A549 (cell line): ENCODE data around the gene KLHDC8B. TPM values are rescaled to one million over a fixed set of nuclear protein-coding genes. Genes with fewer than 3 reads are reported as not detected.

Source experiments
- ATAC-seq, 2 experiments: fragments of 200-7000 bp in 1 of 2; fragments of >200 bp in 1 of 2; cut with Nextera tagmentation in 1 of 2; cut with Tn5 transposase in 1 of 2; 3 replicates each; pipeline versions ENCODE4 v1.8.0 to v1.9.1; 2018 to 2020; ENCODE audit warnings: mild to moderate bottlenecking in 1 of 2, moderate library complexity in 1 of 2
- CTCF ChIA-PET: fragments of 300-600 bp; sonication (Branson Sonifier 250); formaldehyde crosslinking; extraction: SDS; loops from one replicate; lab custom pipeline; 2021; ENCODE audit warnings: antibody characterized with exemption, inconsistent platforms; lab: Yijun Ruan, JAX
- POLR2A ChIA-PET: fragments of 350-600 bp; formaldehyde crosslinking; extraction: SDS; loops from one replicate; lab custom pipeline; 2021; ENCODE audit warnings: antibody characterized with exemption, inconsistent platforms; lab: Yijun Ruan, JAX
- DNase-seq, 2 experiments: peaks; one replicate each; pipeline versions ENCODE4 v3.0.0 to v3.0.0-alpha.2; 2011 to 2016; ENCODE audit warnings: low read depth in 1 of 2, low spot score in 1 of 2
- FAIRE-seq: peaks from 2 replicates; lab custom pipeline; 2011; peaks lifted over from hg19 to GRCh38; lab: Jason Lieb, UNC
- H3K27ac ChIP-seq, 2 experiments: fragments of >200 bp; sonication (Bioruptor Twin); formaldehyde crosslinking; 3 replicates each; pipeline ENCODE4 v1.5.1; 2016 to 2017
- H3K4me1 ChIP-seq: fragments of >200 bp; sonication (Bioruptor Twin); formaldehyde crosslinking; 3 replicates; pipeline ENCODE4 v1.6.1; 2016
- H3K4me2 ChIP-seq: fragments of >200 bp; sonication (Bioruptor Twin); formaldehyde crosslinking; 3 replicates; pipeline ENCODE4 v1.6.1; 2016
- H3K4me3 ChIP-seq: fragments of >200 bp; sonication (Bioruptor Twin); formaldehyde crosslinking; 3 replicates; pipeline ENCODE4 v1.5.1; 2016
- H3K9me3 ChIP-seq: fragments of >200 bp; sonication (Bioruptor Twin); formaldehyde crosslinking; 3 replicates; pipeline ENCODE4 v1.6.1; 2016
- ATOH8 ChIP-seq: fragments of 250-450 bp; sonication (Bioruptor Pico); IDR thresholded peaks from 2 replicates; pipeline ENCODE4 v1.5.0; 2020; ENCODE audit warnings: low read depth, mild to moderate bottlenecking, moderate library complexity
- EHF ChIP-seq: fragments of 250-450 bp; sonication (Bioruptor Pico); IDR thresholded peaks from 2 replicates; pipeline ENCODE4 v1.5.0; 2020; ENCODE audit warnings: mild to moderate bottlenecking
- ELK1 ChIP-seq: fragments of 150-350 bp; IDR thresholded peaks from 2 replicates; pipeline ENCODE4 v1.6.1; 2014; ENCODE audit warnings: low read depth, mild to moderate bottlenecking, low read length
- FOSL2 ChIP-seq, 2 experiments: fragments of 450-650 bp in 1 of 2; fragments of >200 bp in 1 of 2; sonication (Bioruptor Twin) in 1 of 2; formaldehyde crosslinking; IDR thresholded peaks; 2 replicates each; pipeline versions ENCODE4 v1.5.0 to v1.6.1; 2016 to 2020; ENCODE audit warnings: mild to moderate bottlenecking in 1 of 2, moderate library complexity in 1 of 2
- FOXS1 ChIP-seq: fragments of 250-450 bp; sonication (Bioruptor Pico); IDR thresholded peaks from 2 replicates; pipeline ENCODE4 v1.5.0; 2020; ENCODE audit warnings: mild to moderate bottlenecking, moderate library complexity
- JUNB ChIP-seq: fragments of >200 bp; sonication (Bioruptor Twin); formaldehyde crosslinking; IDR thresholded peaks from 2 replicates; pipeline ENCODE4 v1.6.1; 2016
- MAFK ChIP-seq: fragments of 450-650 bp; IDR thresholded peaks from 2 replicates; pipeline ENCODE4 v1.6.1; 2014; ENCODE audit not compliant: partially characterized antibody
- MAX ChIP-seq: IDR thresholded peaks from 2 replicates; pipeline ENCODE4 v1.6.1; 2012
- MAZ ChIP-seq: fragments of 150-350 bp; IDR thresholded peaks from 2 replicates; pipeline ENCODE4 v1.6.1; 2014; ENCODE audit warnings: antibody characterized with exemption, low read depth, low read length, borderline replicate concordance
- MYC ChIP-seq: IDR thresholded peaks from 2 replicates; pipeline ENCODE4 v1.6.1; 2012; ENCODE audit warnings: mild to moderate bottlenecking, inconsistent platforms, low read length, improper control_type of control experiment, borderline replicate concordance
- NPAS2 ChIP-seq: fragments of 250-450 bp; sonication (Bioruptor Pico); IDR thresholded peaks from 2 replicates; pipeline ENCODE4 v1.8.0; 2022; ENCODE audit warnings: mild to moderate bottlenecking, moderate library complexity, borderline replicate concordance
- NR3C1 ChIP-seq: fragments of >200 bp; sonication (Bioruptor Twin); formaldehyde crosslinking; IDR thresholded peaks from 3 replicates; pipeline ENCODE4 v1.6.1; 2017
- PHF8 ChIP-seq: fragments of 200-600 bp; sonication (generic); IDR thresholded peaks from 2 replicates; pipeline ENCODE4 v1.6.1; 2016; ENCODE audit warnings: low read depth, mild to moderate bottlenecking, antibody characterized with exemption, moderate library complexity, borderline replicate concordance
- POLR2AphosphoS2 ChIP-seq: conservative IDR thresholded peaks from 2 replicates; pipeline ENCODE4 v1.6.1; 2012; ENCODE audit warnings: low read length, improper control_type of control experiment, inconsistent platforms
- RARB ChIP-seq: fragments of 250-450 bp; sonication (Bioruptor Pico); IDR thresholded peaks from 2 replicates; pipeline ENCODE4 v1.8.0; 2021; ENCODE audit warnings: mild to moderate bottlenecking, moderate library complexity
- RCOR1 ChIP-seq: fragments of 150-350 bp; IDR thresholded peaks from 2 replicates; pipeline ENCODE4 v1.6.1; 2014; ENCODE audit warnings: antibody characterized with exemption, low read length, low read depth
- SMC3 ChIP-seq: fragments of >200 bp; sonication (Bioruptor Twin); formaldehyde crosslinking; IDR thresholded peaks from 3 replicates; pipeline ENCODE4 v1.6.1; 2018; ENCODE audit warnings: inconsistent platforms
- ZNF302 ChIP-seq: fragments of 250-450 bp; sonication (Bioruptor Pico); IDR thresholded peaks from 2 replicates; pipeline ENCODE4 v1.9.0; 2021; ENCODE audit warnings: inconsistent platforms, mild to moderate bottlenecking, moderate library complexity
- ZSCAN20 ChIP-seq: fragments of 250-450 bp; sonication (Bioruptor Pico); IDR thresholded peaks from 2 replicates; pipeline ENCODE4 v1.8.0; 2022; ENCODE audit warnings: mild to moderate bottlenecking, moderate library complexity
- WGBS: methylation state at CpG from one replicate; pipeline ENCODE4 v1.1.6; 2017; ENCODE audit errors: missing lambda C conversion rate; 5-methylcytosine and 5-hydroxymethylcytosine counted together
- polyA plus RNA-seq, 4 experiments: library from polyadenylated mRNA; depleted of rRNA in 3 of 4; stranded (reverse); fragments of >200 nt; fragmentation: RNase III in 1 of 4; extraction: RNeasy Plus Mini Kit Qiagen cat#74134 plus additional on column Dnase treatment in 1 of 4; gene quantifications; 2 replicates in 3 of 4; 3 replicates in 1 of 4; pipeline ENCODE4 v1.2.3, GENCODE V29; 2011 to 2017

Gene KLHDC8B
- polyA plus RNA-seq, 2 of the 4 experiments (the other 2 are of a cell fraction): 7.4 to 9.9 TPM

- WGBS: 81% methylated on average over 6 of the region's 6 CpGs
- Histone ChIP-seq H3K4me3 (peak overlapping the region; percentile 96), H3K4me1 (peaks cover 19% of the 10 kb centered on the region; the same call in 2 of the 3 replicates), H3K9me3 (peaks cover 9% of the 10 kb centered on the region), H3K27ac (peak overlapping the region; percentile 95 to 100), H3K4me2 (peak overlapping the region; percentile 100)
- TF ChIP-seq SMC3 (no peak), EHF (CRISPR knock-in tag) (no peak), MYC (no peak), RCOR1 (no peak), RARB (no peak), FOSL2 (IDR thresholded peaks at IDR 0.05) (no peak), FOSL2 (CRISPR knock-in tag; IDR thresholded peaks at IDR 0.05) (no peak), JUNB (no peak), MAFK (no peak), ZNF302 (CRISPR knock-in tag) (no peak), MAX (no peak)
- POLR2A ChIA-PET: no interaction called here
- CTCF ChIA-PET: interaction anchor here (0.8 to 1.3 kb wide), 2 partner anchors 21 to 282 kb away, joined by 3 to 4 read pairs; no protein-coding TSS in a partner anchor
- FAIRE-seq (no peak), DNase-seq (no peak), ATAC-seq (no peak)
Measured at GRCh38 chr3:49166752-49167556, 4.4 kb upstream of the KLHDC8B start.

GRCh38 chr3:49170744-49171118 lies 667 bp upstream of the KLHDC8B start:
- peak; percentile 21 to 30 for ATAC-seq

More at GRCh38 chr3:49170744-49171118, 667 bp upstream of the KLHDC8B start:
- H3K4me2 ChIP-seq: peak overlapping the region; percentile 94
- ChIA-PET CTCF (interaction anchor here (0.6 to 2.6 kb wide), 44 partner anchors 8 to 1382 kb away, joined by 3 to 20 read pairs (median 4); partner anchors contain the start of genes QRICH1 and USP4), POLR2A (interaction anchor here (1.2 kb wide), 1 partner anchor 187 kb away, joined by 3 read pairs; no protein-coding TSS in a partner anchor)
- no peak for TF ChIP-seq NPAS2 (CRISPR knock-in tag)
- no peak for TF ChIP-seq ELK1
- TF ChIP-seq FOXS1 (CRISPR knock-in tag): no peak
- no peak for TF ChIP-seq ZSCAN20 (CRISPR knock-in tag)
- no peak for TF ChIP-seq ATOH8 (CRISPR knock-in tag)
- TF ChIP-seq NR3C1: no peak
- TF ChIP-seq PHF8: no peak
- TF ChIP-seq RCOR1: no peak
- TF ChIP-seq MAZ: no peak
- no peak for TF ChIP-seq POLR2AphosphoS2
- DNase-seq: no peak
- H3K9me3 ChIP-seq: peaks cover 9% of the 10 kb centered on the region
- H3K4me1 ChIP-seq: peaks cover 25% of the 10 kb centered on the region
- peak overlapping the region; percentile 66 for H3K4me3 ChIP-seq
- no CpG with 5 or more reads among the region's 1 CpG for WGBS
- H3K27ac ChIP-seq: peak overlapping the region; percentile 81 to 87
- no peak for FAIRE-seq
